Epithelial cell of esophagus (primary cell): ENCODE results near the gene LRMDA.

Source experiments
- DNase-seq: peaks from one replicate; pipeline ENCODE4 v3.0.0; 2010; ENCODE audit warnings: low read depth
- H3K4me3 ChIP-seq: 2 replicates; pipeline ENCODE4 v1.5.1; 2011; ENCODE audit warnings: mild to moderate bottlenecking, low read length, control low read depth
- TF ChIP-seq, protein P1 (sequence below): IDR thresholded peaks from 2 replicates; pipeline ENCODE4 v1.5.1; 2011; ENCODE audit warnings: low read depth, mild to moderate bottlenecking, low read length, control low read depth, inconsistent platforms; ENCODE audit not compliant: insufficient read depth; ENCODE audit errors: missing control alignments

LRMDA gene

DNA sequence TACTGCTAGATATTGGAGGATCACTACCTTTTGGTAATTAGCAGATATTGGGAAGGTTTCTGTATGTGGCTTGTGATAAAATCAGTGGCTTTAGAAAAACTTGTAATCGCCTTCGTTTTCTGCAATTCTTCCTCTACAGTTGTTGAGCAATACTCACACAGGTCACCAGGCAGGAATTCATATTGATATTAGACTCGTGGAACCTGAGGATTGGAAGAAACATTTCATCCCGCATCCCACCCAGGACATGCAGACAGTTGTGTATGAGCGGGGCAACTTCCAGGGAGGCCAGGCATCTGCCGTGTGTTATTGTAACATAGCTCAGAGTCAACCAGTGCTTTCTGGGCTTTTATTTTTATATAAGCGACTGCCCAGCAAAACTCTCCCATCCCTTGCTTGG lies 821.3 kb downstream of the LRMDA start:
- DNase-seq = no peak
- TF ChIP-seq, protein P1, sequence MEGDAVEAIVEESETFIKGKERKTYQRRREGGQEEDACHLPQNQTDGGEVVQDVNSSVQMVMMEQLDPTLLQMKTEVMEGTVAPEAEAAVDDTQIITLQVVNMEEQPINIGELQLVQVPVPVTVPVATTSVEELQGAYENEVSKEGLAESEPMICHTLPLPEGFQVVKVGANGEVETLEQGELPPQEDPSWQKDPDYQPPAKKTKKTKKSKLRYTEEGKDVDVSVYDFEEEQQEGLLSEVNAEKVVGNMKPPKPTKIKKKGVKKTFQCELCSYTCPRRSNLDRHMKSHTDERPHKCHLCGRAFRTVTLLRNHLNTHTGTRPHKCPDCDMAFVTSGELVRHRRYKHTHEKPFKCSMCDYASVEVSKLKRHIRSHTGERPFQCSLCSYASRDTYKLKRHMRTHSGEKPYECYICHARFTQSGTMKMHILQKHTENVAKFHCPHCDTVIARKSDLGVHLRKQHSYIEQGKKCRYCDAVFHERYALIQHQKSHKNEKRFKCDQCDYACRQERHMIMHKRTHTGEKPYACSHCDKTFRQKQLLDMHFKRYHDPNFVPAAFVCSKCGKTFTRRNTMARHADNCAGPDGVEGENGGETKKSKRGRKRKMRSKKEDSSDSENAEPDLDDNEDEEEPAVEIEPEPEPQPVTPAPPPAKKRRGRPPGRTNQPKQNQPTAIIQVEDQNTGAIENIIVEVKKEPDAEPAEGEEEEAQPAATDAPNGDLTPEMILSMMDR = no peak
- H3K4me3 ChIP-seq = no peak overlapping the region

DNA sequence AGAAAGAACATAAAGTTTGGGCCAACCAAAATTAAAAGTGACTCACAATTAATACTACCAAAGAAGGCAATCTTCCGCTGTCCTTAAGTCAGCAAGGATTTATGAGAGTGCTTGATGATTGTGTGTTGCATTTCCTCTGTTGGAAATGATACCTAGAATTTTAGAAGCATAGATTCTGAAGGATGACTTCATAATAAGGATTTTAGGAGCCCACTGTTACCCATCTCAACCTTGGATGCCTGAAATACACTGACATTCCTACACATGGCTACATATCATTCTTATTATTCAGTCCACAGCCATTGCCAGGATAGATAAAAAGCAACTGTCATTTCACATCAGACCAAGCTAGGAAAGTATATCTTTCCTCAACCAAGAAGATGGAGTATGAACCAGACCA lies 823.8 kb downstream of the LRMDA start:
- TF ChIP-seq, protein P1 = no peak
- no peak for DNase-seq
- no peak overlapping the region for H3K4me3 ChIP-seq

DNA sequence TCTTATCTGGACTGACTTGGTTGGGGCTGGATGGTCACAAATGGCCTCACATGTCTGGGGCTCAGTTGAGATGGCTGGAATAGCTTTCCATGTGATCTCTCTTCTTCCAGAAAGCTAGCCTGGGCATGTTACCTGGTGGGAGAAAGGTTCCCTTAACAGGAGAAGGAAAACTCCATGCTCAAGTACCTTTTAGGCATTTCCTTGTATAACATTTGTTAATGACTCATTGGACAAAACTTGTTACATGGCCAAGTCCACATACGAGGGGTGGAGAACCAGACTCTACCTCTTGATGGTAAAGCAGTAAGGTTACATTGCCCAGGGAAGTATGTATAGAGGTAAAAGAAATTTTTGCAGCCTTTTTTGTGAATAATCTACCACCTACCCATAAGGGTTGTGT lies 826.4 kb downstream of the LRMDA start:
- peak; percentile 77 for DNase-seq
- H3K4me3 ChIP-seq = no peak overlapping the region
- TF ChIP-seq, protein P1 = no peak

DNA sequence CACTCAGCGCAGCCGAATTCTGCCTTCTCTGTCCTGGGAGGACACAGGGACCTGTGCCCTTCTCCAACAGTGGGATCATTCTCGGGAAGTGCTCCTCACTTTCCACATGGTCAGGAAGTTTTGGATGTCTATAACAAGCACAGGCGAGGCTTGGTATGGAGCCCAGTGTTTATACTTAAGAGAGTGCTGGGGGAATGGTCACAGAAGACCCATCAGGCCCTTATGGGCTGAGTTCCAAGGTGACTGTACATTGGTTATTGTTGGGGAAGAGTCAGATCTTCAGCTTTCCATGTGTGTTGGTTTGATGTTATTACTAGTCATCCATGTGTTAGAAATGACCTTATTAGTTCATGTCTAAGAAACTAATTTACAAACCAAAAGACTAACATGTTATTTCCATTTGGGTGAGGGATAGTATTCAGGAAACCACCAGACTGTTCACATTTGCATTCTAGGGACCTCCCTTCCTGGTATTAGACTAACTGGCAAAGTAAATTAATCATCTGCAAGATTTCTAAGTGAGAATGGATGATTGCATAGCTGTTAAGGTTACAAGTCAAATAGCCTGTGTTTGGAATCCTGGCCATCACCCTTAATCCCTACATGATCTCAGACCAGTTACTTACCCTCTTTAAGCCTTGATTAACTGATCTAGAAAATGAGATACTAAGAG lies 834.2 kb downstream of the LRMDA start:
- TF ChIP-seq, protein P1 = no peak
- no peak overlapping the region for H3K4me3 ChIP-seq
- DNase-seq = no peak

DNA sequence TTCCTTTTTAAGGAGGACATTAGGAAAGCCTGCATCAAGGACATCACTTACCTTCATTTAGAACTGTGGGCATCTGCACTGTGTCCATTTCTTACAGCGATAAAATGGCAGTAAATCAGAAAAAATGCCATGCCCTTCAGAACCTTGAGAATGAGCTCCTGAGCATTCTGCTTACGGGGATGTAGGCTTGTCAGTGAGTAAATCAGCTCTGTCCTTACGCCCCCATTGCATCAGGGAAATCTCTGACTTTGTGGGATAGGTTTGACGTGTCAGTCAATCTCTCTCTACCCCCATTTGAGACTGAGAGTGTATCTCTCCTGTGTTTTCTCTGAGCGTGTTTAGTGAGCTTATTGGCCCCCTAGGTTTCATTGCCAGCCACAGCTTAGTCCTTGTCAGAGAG lies 837.1 kb downstream of the LRMDA start:
- H3K4me3 ChIP-seq = no peak overlapping the region
- no peak for DNase-seq
- TF ChIP-seq, protein P1 = no peak

DNA sequence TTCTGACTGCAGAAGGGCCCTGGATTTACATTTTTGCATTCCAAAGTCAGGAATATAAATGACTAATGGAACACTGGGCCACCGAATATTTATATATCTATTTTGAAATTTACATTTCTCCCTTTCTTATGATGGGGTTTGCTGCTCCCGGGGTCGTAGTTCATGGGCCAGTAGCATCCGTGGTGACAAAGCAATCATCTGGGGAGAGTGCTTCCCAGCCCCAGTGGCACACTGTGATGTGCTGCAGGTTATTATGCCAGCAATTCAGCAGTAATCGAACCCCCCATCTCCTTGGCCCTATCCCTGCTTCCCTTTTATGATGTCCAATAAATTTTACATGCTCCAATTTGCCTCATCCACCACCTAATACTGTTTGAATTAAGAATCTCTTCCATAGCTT lies 837.5 kb downstream of the LRMDA start:
- H3K4me3 ChIP-seq = no peak overlapping the region

More for the DNA sequence above, 837.5 kb downstream of the LRMDA start:
- TF ChIP-seq, protein P1 = no peak
- no peak for DNase-seq
